ENCODE measurements around the gene ZCCHC14.

ZCCHC14 gene

GRCh38 chr16:87474017-87474416 lies 18.8 kb downstream of the ZCCHC14 start:
- no peak for DNase-seq

GRCh38 chr16:87472935-87473334 lies 19.9 kb downstream of the ZCCHC14 start:
- no peak for DNase-seq

- no peak for DNase-seq
Measured at GRCh38 chr16:87472142-87472778, 20.6 kb downstream of the ZCCHC14 start.

GRCh38 chr16:87471278-87472141 lies 21.3 kb downstream of the ZCCHC14 start:
- no peak for DNase-seq

- no peak for DNase-seq
Measured at GRCh38 chr16:87470332-87470731, 22.5 kb downstream of the ZCCHC14 start.

- DNase-seq, result no peak
Measured at GRCh38 chr16:87469169-87469568, 23.7 kb downstream of the ZCCHC14 start.

GRCh38 chr16:87468550-87468949 lies 24.3 kb downstream of the ZCCHC14 start:
- DNase-seq, result no peak

- DNase-seq, result no peak
Measured at GRCh38 chr16:87466975-87467501, 25.8 kb downstream of the ZCCHC14 start.

GRCh38 chr16:87465879-87466278 lies 26.9 kb downstream of the ZCCHC14 start:
- DNase-seq, result no peak

- no peak for DNase-seq
Measured at GRCh38 chr16:87465306-87465705, 27.5 kb downstream of the ZCCHC14 start.

- DNase-seq, result no peak
Measured at GRCh38 chr16:87464691-87465300, 28.0 kb downstream of the ZCCHC14 start.

- DNase-seq, result no peak
Measured at GRCh38 chr16:87463722-87464690, 28.8 kb downstream of the ZCCHC14 start.

- peak; percentile 44 to 73 for DNase-seq
Measured at GRCh38 chr16:87461466-87461991, 31.3 kb downstream of the ZCCHC14 start.

GRCh38 chr16:87460936-87461335 lies 31.9 kb downstream of the ZCCHC14 start:
- DNase-seq, result no peak

GRCh38 chr16:87459833-87460232 lies 33.0 kb downstream of the ZCCHC14 start:
- no peak for DNase-seq

- no peak for DNase-seq
Measured at GRCh38 chr16:87459027-87459426, 33.8 kb downstream of the ZCCHC14 start.

GRCh38 chr16:87458424-87458915 lies 34.4 kb downstream of the ZCCHC14 start:
- DNase-seq, result no peak

GRCh38 chr16:87457709-87458423 lies 35.0 kb downstream of the ZCCHC14 start:
- DNase-seq, result no peak

GRCh38 chr16:87457061-87457611 lies 35.7 kb downstream of the ZCCHC14 start:
- no peak for DNase-seq

GRCh38 chr16:87454391-87454790 lies 38.4 kb downstream of the ZCCHC14 start:
- no peak for DNase-seq

- no peak for DNase-seq
Measured at GRCh38 chr16:87453326-87453725, 39.5 kb downstream of the ZCCHC14 start.

All from NCI-H187 (cell line).